Activated CD8-positive, alpha-beta memory T cell treated with anti-CD3 and anti-CD28 coated beads for 1 hour (primary cell): ENCODE results near the gene FAM83E.

ENCODE experiments used
- DNase-seq, 2 donors: peaks; one replicate each; pipeline ENCODE4 v3.0.0-alpha.2; 2020; ENCODE audit warnings: low read depth in 1 of 2; ENCODE audit errors: extremely low read depth in 1 of 2

FAM83E gene

DNA sequence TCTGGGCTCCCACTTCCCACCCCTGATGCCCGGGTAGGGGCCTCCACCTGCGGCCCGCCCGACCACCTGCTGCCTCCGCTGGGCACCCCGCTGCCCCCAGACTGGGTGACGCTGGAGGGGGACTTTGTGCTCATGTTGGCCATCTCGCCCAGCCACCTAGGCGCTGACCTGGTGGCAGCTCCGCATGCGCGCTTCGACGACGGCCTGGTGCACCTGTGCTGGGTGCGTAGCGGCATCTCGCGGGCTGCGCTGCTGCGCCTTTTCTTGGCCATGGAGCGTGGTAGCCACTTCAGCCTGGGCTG lies 14.4 kb upstream of the FAM83E start:
- DNase-seq, result no peak

DNA sequence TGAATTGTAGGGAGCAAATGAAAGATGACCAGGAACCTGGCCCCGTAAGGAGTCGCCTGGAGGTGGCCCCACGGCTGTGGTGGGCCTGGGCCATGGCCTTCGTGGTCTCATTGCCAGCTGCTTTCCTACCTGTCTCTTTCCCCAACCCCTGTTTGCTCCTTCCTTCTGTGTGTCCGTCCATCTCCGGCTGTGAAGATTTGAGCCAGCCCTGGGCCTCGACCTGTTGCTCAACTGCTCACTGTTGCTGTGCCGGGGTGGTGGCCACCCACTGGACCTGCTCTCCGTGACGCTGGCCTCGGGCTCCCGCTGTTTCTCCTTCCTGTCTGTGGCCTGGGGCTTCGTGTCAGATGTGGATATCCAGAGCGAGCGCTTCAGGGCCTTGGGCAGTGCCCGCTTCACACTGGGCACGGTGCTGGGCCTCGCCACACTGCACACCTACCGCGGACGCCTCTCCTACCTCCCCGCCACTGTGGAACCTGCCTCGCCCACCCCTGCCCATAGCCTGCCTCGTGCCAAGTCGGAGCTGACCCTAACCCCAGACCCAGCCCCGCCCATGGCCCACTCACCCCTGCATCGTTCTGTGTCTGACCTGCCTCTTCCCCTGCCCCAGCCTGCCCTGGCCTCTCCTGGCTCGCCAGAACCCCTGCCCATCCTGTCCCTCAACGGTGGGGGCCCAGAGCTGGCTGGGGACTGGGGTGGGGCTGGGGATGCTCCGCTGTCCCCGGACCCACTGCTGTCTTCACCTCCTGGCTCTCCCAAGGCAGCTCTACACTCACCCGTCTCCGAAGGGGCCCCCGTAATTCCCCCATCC lies 13.8 kb upstream of the FAM83E start:
- no peak for DNase-seq

DNA sequence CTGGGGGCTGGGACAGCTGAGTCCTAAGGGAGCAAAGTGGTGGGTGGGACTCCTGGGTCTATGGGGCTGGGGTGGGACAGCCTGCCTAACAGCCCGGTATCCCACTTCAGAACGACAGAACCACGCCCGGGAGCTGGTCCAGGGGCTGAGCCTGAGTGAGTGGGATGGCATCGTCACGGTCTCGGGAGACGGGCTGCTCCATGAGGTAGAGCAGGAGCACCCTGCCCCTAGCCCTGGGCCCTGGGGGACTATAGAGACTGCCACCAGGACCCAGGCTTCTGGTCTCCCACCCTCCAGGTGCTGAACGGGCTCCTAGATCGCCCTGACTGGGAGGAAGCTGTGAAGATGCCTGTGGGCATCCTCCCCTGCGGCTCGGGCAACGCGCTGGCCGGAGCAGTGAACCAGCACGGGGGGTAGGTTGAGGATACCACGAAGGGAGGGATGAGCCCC lies 13.0 kb upstream of the FAM83E start:
- no peak for DNase-seq

DNA sequence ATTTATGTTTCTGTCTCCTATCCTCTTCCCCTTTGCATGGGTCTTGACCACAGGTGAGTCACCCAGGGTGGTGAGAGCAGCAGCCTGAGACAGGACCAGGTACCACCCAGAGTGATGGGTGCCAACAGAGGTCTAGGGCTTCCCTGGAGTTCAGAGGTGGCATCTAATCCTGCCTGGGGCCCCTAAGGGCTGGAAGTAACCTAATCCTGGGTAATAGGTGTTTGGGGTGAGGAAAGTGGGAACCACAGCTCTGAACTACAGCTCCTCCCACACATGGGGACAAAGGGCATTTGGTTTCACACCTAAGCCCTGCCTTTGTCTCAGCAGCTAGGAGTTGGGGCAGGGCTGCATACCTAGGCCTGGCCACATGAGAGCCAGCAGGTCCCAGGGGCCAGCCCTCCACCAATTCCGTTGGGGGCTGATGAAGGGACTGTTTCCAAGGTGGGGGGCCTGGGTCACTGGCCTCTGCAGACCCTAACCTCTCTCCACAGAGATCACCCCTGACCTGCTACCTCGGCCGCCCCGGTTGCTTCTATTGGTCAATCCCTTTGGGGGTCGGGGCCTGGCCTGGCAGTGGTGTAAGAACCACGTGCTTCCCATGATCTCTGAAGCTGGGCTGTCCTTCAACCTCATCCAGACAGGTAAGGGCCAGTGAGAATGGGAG lies 12.5 kb upstream of the FAM83E start:
- no peak for DNase-seq

DNA sequence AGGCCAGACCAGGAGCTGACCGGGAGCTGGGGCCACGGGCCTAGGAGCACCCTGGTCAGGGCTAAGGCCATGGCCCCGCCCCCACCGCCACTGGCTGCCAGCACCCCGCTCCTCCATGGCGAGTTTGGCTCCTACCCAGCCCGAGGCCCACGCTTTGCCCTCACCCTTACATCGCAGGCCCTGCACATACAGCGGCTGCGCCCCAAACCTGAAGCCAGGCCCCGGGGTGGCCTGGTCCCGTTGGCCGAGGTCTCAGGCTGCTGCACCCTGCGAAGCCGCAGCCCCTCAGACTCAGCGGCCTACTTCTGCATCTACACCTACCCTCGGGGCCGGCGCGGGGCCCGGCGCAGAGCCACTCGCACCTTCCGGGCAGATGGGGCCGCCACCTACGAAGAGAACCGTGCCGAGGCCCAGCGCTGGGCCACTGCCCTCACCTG lies 11.0 kb upstream of the FAM83E start:
- DNase-seq, result no peak

DNA sequence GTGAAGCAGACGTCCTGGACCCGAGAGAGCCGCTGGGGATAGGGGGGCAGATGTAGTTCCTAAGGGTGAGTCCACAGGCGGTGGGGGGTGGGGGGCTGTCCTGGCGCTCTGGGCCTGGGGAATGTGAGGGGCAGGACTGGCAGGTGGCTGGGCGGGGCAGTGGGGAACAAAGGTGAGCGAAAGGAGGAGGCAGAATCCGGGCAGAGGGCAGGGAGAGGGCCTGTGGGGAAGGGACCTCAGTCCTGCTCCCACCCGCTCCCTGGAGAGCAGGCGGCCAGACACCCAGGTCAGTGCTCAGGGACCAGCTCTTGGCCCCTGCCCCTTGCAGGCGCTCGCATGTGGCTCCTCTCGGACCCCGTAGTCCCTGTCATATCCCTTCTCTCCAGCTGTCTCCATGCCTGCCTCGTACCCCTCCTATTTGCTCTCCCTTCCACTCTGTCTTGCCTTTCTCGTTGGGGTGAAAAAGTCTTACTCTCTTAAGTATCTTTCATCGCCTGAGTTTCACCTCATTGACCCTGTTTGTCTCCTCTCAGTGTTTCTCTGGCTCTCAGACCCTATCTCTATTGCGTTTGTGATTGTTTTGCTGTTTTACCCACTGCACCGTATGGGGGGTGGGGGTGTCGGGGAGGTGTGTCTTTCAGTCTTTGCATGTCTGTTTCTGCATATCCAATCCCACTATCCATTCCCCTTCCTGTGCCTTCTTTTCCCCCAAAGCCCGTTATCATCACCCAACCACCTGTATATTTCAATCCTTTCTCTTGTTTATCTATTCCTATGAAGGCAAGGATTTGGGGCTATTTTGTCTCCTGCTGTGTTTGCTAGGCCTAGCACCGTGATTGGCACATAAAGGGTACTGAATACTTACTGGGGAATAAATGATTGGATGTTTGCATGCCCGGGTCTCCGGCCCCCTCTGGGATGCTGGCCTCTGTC lies 10.2 kb upstream of the FAM83E start:
- no peak for DNase-seq

DNA sequence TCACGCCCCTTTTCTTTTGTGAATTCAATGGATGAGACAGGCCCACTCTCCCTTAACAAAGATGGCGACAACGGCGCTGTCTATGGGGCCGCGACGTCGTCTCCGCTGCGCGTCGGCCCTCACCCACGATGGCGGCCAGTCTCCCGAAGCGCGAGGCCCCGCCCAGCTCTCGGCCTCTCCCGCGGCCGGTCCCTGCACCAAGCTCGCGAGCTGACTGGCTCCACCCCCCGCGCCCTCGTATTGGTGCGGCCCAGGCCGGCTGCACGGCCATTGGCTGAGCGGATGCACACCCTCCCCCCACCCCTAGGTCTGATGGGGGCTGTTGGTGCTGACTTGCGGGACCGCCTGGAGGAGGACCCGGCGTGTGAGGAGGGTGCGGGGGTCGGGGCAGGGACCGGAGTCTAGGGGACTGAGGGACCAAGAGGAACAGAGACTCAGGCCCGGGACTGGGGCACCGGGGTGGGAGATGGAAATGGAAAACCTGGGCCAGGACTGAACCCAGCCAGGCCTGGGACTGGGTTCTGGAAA lies 9.3 kb upstream of the FAM83E start:
- DNase-seq, result peak; percentile 88 to 94

DNA sequence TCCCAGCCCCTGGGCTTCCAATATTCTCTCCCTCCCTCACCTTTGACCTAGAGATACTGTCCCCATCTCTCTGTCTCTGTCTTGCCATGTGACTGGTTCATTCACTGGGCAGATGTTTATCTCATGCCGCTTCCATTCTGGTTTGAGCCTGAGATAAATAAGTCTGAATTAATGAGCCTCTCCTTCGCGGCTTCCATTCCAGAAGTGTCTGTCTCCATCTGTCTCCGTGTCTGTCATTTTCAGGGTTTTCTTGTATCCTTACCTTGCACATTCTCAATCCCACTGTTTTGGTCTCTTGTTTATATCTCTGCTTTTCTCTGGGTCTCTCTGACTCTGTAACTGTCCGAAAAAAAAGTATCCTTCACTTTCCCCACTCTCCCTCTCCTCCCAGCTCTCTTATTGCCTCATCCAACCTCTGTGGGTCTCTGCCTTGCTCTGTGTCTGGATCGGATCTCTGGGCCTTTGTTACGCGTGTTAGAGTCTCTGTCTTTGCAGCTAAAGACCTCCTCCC lies 8.7 kb upstream of the FAM83E start:
- no peak for DNase-seq

DNA sequence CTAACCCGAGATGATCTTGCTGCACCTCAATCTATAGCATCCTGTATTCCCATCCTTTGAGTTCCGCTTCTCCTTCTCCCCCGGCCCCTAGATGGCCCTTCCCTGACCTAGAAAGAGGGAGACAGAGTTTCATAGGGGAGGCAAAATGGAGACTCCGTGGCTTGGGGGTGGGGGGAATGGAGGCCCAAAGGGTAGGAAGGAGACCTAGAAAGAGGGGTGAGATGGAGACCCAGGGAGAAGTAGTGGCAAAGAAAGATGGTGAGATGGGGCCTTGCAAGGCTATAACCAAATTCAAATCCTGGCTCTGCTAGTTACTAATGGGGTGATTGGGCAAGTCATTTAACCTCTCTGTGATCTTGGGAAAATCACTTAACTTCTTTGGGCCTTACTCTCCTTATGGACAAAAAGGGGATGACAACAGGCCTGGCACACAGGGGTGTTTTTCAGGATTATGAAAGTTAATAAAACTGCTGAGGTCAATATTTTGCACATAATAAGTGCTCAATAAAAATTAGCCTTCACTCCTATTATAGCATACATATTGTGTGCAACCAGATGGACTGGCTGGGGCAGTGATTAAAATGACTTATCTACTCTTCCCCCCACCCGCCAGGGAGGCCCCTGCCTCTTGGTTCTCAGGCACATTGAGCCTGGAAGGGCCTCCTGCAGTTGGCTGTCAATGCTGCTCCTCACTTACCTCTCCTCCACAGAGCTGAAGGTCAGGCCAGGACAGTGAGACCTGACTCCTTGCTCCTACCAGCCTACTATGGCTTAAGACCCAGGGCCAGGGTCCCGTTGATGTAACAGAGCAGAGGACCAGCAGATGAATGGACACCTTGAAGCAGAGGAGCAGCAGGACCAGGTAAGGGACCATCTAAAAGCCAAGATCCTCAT lies 5.1 kb upstream of the FAM83E start:
- DNase-seq, result no peak

DNA sequence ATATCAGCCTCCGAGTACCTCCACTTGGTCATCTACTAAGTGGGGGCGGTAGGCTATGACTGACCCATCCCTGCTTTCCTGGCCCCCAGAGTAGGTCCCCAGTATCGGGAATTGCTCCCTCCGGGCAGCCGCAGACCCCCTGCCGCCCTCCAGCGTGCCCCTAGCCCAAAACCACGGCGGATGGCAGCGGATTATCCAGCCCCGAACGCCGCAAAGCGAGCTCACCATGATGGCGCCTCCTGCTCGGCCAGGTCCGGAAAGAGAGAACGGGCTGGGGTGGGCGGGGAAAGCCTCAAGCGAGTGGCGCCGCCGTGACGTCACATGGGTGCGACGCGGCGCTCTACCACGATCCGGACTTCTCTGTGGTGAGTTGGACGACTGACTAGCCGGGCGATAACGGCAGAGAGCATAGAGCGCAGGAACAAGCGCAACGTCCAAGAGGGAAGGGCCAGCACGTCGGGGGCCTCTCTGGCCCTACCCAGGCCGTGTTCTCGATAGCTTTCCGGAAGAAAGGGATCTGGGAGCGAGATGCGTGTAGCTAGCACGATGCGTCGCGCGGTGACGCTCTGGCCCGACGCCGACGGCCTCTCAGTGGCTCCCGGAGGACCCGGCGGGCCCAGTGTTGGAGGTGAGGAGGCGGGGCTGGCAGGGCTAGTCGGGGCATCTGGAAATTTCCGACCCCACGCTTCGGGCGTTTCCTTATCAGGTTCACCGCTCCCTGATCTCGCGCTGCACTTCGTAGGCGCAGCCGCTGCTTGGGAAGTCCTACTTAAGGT lies 4.2 kb upstream of the FAM83E start, which contains the start of the genes RPL18 and SPHK2:
TSS of gene RPL18 (minus strand) at position 263 of the 776 bp plus-strand sequence. CDS start at position 228, 35 bp downstream.
TSS of gene SPHK2 (plus strand) at position 591 of the 776 bp plus-strand sequence. CDS start 1,009 bp downstream, outside the sequence.
- DNase-seq, result peak; percentile 82 to 89

DNA sequence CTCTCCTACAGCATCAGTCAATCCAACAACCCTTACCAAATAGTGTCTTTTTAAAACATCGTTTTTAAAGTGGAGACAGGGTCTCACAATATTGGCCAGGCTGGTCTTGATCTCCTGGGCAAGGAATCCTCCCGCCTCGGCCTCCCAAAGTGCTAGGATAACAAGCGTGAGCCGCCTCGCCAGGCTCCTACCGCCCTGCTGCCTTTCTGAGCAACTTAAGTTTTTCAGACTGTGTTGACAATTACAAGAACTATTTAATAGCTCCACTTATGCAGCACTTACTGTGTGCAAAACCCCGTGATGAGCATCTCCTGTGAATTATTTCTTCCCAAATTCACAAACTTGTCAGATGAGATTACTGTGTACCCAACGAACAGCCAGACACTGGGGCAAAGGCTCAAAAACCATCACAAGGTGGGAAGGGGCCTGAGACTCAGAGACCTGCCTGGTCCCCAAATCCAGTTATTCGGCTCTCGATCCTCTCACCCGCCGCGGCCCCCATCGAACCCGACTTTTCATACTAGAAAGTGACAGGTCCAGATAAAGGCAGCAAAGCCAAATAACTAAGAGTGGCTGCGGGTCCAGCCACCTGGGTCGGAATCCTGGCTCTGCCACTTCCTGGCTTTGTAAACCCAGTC lies 3.5 kb upstream of the FAM83E start:
- DNase-seq, result no peak

DNA sequence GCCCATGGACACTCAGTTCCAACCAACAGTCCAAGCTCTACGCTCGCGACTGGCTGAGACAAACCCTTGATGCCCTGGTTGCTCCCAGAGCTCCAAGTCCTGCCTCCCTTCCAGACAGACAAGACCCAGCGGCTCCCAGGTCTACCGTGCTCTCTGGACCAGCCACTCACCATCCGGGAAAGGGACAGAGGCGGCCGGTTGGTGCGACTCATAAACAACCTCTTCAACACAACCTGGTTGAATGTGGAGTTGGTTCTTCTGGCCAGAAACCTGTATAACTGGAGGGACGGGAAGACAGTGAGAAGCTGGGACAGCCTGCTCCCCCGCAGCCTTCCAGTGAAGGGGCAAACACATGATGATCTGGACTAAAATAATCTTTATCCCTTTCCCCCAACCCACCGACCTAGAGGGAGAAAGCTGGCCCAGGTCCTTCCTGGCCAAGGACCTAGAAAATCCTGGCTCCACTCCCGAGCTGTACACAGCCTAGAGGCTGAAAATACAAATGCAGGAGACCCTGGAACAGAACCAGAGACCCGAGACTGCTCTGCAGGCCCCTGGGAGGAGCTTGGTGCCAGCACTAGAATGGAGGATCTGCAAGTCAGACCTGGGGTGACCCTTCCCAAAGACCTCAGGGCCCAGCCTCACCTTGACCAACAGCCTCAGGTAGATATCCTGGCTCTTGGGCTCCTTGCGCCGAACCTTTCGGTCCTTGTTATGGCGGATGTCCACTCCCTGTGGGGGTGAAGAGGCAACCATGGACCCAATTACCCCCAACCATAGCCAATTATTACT lies 2.5 kb upstream of the FAM83E start:
- no peak for DNase-seq

DNA sequence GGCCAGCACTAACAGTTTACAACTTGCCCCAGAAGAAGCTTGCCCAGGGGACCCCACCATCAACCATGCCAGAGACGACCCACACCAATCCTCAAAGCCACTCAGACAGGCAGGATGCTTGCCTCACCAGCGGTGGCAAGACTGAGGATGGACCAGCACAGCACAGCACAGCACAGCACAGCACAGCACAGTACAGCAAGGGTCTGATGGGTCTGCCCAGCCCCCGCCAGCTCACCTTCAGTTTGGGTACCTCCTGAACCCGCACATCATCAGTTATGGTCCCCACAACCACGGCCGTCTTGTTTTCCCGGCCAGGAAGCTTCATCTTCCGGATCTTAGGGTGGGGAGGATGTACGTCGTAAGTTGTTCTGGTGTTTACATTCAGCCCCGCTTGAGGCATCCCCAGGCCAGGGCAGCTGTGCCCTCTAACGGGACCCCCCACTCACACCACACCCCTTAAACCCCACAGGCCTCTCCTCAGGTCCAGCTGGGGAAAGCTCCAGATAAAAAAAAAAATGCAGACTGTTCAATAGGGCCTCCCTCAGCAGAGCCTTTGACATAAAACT lies 1.7 kb upstream of the FAM83E start:
- DNase-seq, result no peak

DNA sequence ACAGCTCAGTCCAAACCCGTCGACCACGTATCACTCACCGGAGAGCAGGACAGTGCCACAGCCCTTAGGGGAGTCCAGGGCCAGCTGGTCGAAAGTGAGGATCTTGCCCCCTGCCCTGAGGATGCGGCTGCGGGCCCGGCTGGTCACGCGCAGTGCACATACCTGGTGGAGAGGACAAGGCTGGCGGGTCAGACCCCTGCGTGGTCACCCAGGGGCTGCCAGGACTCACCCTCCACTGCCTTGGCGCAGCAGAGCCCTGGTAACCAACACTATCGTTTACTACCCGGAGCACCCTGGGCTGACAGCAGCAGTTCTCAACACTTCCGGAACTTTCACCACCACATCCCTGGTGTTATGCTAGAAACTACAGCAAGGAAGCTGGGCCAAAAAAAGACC lies 1.2 kb upstream of the FAM83E start:
- no peak for DNase-seq

DNA sequence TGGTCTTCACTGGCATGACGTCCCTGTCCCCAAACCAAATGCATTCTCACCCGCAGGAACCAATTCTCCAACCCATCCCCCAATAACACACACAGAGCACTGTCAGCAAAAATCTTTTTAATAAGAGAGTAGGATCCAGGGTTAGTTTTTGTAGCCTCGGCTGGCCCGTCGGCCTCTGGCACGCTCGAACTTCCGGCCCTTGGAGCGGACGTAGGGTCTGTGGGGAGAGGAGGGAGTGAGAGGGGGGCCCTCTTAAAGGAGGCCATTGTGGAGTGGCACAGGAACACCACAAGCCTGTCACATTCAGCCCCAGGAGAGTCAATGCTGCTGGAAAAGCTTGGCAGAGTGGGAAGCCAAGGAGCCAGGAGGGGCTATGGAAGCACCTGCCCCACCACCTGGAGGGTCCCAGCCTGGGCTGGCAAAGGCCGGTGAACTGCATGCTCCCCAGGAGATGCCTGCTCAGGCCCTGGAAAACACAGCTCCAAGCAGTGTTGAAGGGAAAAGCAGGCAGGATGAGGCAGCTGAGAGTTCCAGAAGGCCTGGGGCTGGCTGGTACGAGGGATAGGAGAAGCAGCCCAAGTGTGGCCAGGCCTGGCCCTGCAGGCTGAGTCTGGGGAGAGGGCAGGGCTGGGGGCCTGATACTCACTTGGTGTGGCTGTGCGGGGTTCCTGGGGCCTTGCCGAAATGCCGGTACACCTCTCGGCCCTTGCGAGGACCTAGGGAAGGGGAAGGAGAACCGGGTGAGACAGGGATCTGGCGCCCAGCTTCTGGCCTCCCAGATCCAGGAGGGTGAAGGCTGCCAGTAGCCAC lies 560 bp upstream of the FAM83E start:
- no peak for DNase-seq

DNA sequence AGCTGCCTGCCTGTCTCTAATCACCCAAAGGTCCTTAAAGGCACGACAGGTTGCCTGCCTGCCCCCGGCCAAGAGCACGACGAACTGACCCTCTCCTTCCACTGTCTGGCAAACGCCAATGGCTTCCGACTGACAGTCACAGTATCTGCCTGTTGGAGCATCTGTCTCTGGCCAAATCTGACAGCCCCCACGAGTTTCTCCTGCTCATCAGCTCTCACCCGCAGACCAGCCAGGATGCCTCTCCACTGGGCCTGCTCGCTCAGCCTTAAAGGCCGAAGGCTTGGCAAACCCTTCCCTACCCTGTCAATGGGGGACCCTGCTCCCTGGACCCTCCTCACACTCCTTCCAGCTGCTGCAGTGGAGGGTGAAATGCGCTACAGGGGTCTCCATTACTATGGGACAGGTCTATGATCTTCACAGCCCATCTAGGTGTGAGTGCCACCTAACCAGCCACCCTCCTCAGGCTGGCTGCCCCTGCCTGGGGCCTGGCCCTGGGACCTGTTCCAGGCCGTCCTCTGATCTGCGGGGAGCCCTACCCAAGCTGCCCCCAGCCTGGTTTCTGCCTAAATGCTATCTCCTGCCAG lies 932 bp downstream of the FAM83E start:
- no peak for DNase-seq
